ENCODE data around the gene LRRTM2.

GRCh38 chr5:138824516-138824915 is 50.6 kb downstream of the LRRTM2 start:
- no peak for TF ChIP-seq POLR2A (IDR thresholded peaks at IDR 0.05)
- no peak for TF ChIP-seq CTCF (IDR thresholded peaks at IDR 0.05)
- TF ChIP-seq EP300 (IDR thresholded peaks at IDR 0.05), result no peak

All from tibial nerve (tissue), 4 donors.